CD4-positive, alpha-beta T cell treated with Interferon gamma for 1 hour (primary cell): ENCODE results near the gene STAP2.
A peak's percentile ranks its signal among the peaks of the same experiment; 100 is the strongest.

Source experiments
- DNase-seq: peaks from one replicate; pipeline ENCODE4 v3.0.0-alpha.2; 2020

Gene STAP2

GRCh38 chr19:4324228-4324627 lies 14.4 kb downstream of the STAP2 start:
- no peak for DNase-seq

GRCh38 chr19:4323692-4324091 lies 14.9 kb downstream of the STAP2 start:
- no peak for DNase-seq

- no peak for DNase-seq
Observed at GRCh38 chr19:4322942-4323665, 15.5 kb downstream of the STAP2 start.

- DNase-seq = no peak
Observed at GRCh38 chr19:4320419-4320818, 18.2 kb downstream of the STAP2 start.

GRCh38 chr19:4319067-4319718 lies 19.4 kb downstream of the STAP2 start:
- DNase-seq = no peak

- no peak for DNase-seq
Observed at GRCh38 chr19:4318460-4318859, 20.2 kb downstream of the STAP2 start.

GRCh38 chr19:4316956-4317355 lies 21.7 kb downstream of the STAP2 start:
- no peak for DNase-seq

GRCh38 chr19:4313847-4314490 lies 24.7 kb downstream of the STAP2 start:
- no peak for DNase-seq

- DNase-seq = no peak
Observed at GRCh38 chr19:4310247-4311121, 28.1 kb downstream of the STAP2 start.

- no peak for DNase-seq
Observed at GRCh38 chr19:4305659-4306058, 33.0 kb downstream of the STAP2 start.

GRCh38 chr19:4305257-4305612 lies 33.4 kb downstream of the STAP2 start:
- DNase-seq = no peak

- peak; percentile 60 for DNase-seq
Observed at GRCh38 chr19:4304538-4305256, 33.9 kb downstream of the STAP2 start, which contains the start of gene FSD1. TSS of gene FSD1 (plus strand) at chr19:4304598. CDS start at chr19:4304747, 149 bp downstream.

- DNase-seq = no peak
Observed at GRCh38 chr19:4303819-4304537, 34.6 kb downstream of the STAP2 start.

GRCh38 chr19:4302243-4302640 lies 36.4 kb downstream of the STAP2 start, which contains the start of gene TMIGD2:
TSS of gene TMIGD2 (minus strand) at chr19:4302389. CDS start at chr19:4302385, 4 bp downstream.
- DNase-seq = no peak

GRCh38 chr19:4301590-4302242 lies 36.9 kb downstream of the STAP2 start:
- DNase-seq = no peak

GRCh38 chr19:4300589-4300988 lies 38.0 kb downstream of the STAP2 start:
- no peak for DNase-seq

GRCh38 chr19:4298810-4299550 lies 39.6 kb downstream of the STAP2 start:
- DNase-seq = no peak

GRCh38 chr19:4297901-4298809 lies 40.5 kb downstream of the STAP2 start:
- no peak for DNase-seq
